CD4-positive, alpha-beta T cell treated with Interleukin-6 at 100 ng/mL for 8 hours (primary cell): ENCODE data around the gene COX4I2.

Source experiments
- DNase-seq: peaks from one replicate; pipeline ENCODE4 v3.0.0-alpha.2; 2020; ENCODE audit warnings: mixed read lengths, low spot score

Gene COX4I2

DNA sequence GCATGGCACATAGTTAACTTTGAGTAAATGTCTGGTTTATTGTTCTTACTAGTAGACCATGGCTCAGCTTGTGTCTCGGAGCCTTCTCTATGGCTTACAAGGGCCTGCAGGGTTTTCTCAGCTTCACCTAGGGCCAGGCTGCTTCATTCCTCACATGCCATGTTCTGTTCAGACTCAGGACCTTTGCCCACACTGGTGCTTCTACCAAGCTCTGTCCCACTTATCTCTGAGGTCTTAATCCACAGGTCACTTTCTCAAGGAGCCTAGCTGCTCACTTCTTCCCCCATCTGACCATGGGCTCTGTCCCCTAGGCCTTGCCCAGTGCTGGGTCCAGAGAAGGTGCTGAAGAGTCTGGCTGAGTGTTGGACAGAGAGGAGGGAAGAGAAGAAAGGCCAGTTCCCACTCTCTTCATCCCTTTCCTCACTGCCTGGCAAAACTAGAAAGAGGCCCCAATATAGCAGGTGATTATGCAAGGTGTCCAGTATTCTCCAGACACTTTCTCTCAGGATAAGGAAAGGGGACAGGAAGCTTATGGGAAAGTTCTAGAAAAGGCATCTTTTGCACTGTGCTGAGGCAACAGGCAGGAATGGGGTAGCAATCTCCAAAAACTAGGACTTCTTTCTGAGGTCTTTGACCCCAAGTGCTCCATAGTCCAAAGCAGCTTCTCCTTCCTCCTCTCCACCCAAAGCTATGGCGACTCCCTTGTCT lies 40.0 kb downstream of the COX4I2 start:
- no peak for DNase-seq

DNA sequence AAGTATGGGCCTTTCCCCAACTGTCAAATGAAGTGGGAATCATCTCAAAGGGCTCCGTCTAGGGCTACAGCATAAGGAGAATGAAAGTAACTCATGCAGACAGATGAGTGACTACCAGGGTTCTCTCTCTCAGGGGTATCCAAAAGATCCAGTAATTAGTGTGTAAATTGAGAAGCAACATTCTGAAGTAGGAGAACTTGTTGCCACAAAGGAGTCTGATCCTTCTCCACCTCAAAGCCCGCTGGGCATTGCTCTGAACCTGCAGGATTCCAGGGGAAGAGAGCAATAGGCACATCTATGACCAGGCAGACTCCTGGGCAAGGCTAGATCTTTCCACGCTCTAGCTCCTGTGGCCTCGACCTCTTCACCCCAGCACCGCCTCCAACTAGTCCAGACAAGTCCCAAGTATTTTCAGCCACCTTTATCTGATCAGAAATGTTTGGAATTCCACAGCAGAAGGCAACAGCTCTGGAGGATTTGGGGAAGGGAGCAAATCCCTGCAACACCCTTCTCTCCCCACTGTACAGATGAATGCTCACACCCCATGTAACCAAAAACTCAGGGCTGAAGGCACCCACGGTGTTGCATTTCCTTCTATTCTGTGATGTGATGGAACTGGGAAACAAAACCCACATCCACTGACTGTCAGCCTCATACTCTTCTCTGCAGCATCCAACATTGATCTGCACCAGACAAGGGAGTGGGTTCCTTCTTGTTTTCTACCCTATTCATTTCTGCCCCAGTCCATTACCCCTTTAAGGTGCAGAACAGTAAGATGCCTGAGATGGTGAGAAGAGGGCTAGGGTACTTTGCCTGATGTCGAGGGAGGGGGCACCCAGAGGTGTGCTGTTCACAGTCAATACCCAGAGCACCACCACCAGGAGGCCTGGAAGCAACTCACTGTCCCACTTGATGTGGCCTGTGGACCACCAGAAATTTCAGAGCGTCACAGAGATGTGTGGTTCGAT lies 41.0 kb downstream of the COX4I2 start:
- no peak for DNase-seq

DNA sequence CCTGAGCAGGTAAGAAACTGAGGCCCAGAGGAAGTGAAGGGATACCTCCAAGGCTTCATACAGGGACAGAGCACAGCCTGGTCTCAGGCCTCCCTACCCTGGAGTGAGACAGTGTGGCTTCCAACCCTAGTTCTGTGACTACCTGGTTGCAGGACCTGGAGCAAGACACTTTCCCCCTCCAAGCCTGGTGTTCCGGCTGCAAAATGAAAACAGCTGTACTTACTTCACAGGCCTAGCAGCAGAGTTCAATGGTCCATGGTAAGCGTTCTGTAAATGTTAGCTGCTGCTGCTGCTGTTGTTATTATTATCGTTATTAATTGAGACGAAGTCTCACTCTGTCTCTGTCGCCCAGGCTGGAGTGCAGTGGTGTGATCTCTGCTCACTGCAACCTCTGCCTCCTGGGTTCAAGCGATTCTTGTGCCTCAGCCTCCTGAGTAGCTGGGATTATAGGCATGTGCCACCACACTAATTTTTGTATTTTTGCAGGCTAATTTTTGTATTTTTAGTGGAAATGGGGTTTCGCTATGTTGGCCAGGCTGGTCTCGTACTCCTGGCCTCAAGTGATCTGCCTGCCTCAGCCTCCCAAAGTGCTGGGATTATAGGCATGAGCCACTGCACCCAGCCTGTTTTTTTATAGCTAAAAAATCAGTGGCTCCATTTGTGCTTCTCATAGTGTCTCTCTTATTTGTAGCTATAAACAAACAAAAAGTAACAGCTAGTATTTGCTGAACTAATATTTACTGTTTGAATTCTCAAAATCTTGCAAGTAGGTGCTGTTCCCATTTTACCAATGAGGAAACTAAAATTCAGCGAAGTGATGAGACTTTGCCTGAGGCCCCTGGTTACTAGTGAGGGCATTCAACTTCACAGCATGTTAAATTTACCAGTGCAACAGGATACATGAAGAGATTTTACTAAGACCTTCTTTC lies 41.9 kb downstream of the COX4I2 start:
- DNase-seq = no peak

DNA sequence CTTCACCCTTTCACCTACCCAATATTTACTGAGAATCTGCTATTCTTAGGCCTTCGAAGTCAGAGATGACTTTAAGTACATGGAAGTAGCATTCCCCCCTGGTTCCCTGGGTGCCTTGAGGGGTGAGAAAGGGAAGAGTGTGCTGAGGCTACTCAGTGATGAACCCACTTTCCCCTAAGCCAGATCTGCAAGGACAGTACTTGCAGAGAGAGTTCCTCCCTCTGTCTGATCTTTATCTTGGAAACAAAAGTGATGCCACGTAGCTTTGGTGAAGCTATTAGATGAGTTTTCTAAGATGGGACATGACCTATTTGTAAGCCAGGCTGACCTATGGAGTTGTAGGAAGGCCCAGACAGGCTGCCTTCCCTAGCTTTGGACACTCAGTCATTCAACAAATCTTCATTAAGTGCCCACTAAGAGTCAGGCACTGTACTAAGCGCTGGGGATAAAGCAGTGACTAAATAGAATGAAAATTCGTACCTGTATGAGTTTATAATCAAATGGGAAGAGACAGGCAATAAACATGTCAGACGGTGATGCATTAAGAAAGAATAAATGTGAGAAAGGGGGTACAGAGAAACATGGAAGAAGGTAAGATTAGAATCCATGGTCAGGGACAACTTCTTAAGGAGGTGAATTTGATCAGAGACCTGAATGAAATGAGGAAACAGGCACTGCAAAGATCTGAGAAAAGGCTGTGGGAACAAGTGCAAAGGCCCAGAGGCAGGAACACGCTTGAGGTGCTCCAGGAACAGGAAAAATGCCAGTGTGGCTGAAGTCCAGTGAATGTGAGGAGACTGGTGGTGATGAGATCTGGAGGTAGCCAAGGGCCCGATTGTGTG lies 42.8 kb downstream of the COX4I2 start:
- DNase-seq = no peak

DNA sequence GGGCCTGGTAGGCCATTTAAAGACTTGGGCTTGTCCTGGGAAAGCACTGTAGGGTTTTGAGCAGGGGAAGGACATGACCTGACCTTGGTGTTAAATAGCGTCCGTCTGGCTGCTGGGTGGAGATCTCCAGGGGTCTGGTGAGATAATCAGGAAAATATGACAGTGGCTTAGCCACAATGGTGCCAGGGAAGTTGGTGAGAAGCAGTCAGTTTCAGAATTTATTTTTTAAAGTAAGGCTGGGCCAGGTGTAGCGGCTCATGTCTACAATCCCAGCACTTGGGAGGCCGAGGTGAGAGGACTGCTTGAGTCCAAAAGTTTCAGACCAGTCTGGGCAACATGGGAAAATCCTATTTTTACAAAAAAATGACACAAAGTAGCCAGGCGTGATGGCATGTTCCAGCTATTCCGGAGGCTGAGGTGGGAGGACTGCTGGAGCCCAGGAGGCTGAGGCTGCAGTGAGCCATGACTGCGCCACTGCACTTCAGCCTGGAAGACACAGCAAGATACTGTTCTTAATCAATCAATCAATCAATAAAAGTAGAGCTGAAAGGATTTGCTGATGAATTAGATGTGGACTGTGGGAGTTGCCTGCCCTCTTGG lies 43.5 kb downstream of the COX4I2 start:
- no peak for DNase-seq

DNA sequence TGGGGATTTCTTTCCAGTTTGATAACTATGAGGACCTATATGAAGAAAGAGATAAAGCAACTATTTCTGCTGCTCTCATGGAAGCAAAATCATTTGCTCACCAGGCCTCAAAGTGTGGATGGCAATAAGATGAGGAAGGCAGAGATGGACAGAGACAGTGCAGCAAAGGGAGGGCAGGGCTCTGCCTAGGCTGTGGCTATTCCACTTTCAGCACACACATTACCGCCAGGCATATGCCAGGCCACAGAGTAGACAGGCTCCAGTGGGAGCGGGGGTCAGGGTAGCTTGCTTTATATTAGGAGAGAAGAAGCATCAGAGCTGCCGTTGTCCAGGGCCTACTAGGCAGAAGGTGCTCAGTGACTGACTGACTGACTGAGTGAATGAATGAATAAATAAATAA lies 44.1 kb downstream of the COX4I2 start:
- no peak for DNase-seq

DNA sequence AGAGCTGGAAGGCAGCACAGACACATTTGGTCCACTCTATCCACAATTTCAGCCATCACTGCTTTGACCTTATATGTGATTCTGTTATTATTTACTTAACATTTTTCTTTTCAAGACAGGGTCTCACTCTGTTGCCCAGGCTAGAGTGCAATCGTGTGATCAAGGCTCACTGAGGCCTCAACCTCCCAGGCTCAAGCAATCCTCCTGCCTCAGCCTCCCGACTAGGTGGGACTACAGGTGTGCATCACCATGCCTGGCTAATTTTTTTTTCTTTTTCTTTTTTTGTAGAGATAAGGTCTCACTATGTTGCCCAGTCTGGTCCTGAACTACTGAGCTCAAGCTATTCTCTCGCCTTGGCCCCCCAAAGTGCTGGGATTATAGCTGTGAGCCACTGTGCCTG lies 44.6 kb downstream of the COX4I2 start:
- no peak for DNase-seq

DNA sequence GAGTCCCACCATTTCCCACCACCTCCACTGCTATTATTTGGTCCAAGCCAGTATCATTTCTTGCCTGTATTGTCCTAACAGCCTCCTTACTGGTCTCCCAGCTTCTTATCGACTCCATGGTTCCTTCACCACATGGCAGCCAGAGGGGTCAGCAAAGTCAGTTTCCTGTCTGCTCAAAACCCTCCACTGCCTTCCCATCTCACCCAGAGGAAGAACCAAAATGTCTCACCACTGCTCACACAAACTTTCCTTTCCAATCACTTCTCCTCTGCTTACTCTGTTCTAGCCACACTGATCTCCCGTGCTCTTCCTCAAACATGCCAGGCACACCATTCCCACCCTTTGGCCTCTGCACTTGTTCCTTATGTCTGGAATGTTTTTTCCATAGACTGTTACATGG lies 45.2 kb downstream of the COX4I2 start:
- no peak for DNase-seq

DNA sequence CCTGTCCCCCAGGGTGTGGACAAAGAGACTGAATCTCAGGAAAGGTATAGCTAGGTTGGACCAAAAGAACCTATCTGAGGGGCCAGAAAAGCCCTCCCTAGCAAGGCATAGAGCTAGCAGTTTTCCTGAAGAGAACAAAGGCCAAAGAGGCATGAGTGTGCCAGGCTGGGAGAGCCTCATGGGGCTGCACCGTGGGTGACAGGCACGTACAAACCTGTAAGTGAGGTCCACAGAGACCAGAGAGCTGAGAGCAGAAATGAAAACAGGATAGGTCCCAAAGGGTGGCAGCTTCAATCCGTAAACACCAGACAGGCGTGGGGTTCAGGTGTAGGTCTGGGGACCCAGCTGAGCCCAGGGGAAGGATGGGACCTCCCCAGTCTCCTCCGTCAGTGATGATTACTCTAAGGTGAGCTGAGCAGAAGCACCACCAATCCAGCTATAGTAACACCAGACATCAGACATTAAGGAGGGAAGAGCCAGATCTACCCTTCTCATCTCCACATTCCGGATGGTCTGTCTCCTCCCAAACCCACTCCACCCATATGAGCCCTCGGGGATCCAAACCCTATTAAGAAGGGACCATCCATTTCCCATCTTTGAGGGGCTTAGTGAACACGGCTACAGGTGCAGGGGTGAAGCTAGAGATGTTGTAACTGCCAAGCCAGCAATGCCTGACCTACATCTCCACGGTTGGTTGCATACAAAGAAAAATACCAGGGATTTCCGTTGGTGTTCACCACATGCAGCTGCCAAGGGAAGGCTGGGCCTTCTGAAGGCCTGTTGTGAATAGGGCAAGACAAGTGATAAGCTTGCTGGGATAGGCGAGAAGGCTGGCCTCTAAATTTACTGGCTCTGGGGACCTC lies 46.7 kb downstream of the COX4I2 start:
- peak; percentile 22 for DNase-seq

DNA sequence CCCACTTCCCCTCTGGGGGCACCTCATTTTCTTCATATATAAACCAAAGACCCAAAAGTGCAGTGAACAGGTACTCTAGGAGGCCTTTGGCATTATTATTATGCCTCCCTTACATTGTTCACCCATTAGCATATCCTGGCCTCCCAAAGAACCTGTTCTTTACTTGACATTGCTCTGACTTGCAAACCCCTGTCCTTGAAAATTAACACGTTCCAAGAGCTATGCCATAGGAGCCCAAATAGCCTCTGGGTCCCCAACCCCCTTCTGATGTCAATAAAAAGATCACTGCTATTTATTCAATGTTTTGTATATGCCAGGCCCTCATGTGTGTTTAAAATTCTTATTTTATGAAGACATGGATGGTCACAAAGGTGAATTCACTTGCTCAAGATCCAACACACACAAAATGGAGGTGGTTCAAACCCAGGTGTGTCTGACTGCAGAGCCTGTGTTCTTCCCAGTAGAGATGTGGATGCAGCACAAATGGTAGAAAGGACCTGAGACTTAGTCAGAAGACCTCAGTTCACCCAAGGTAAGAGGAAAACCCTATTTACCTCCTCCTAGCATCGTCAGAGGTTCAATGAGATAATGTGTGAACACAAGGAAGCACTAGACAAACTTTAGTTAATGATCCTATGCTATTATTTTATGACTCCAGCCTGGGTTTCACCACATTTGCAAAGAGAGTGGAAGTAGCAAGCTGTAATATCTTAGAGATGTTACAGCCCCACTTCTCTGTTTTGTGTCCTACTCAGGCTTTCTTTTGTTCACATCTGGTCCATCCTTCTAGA lies 48.3 kb downstream of the COX4I2 start:
- DNase-seq = no peak

DNA sequence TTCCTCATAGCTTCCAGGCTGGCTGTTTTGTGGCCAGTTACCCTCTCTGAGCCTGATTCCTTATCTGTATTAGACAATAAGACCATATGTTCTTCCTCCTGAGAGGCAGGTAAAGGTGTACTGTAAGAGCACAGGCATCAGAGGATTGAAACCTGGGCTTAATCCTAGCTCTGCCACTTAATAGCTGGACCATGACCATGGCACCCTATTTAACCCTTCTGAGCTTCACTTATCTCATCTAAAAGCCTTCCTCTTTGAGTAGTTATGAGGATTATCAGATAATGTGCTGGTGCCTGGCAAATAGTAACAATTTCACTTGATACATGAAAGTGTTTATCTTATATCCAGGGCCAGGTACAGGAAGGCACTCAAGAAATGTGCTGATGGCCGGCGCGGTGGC lies 50.1 kb downstream of the COX4I2 start:
- no peak for DNase-seq

DNA sequence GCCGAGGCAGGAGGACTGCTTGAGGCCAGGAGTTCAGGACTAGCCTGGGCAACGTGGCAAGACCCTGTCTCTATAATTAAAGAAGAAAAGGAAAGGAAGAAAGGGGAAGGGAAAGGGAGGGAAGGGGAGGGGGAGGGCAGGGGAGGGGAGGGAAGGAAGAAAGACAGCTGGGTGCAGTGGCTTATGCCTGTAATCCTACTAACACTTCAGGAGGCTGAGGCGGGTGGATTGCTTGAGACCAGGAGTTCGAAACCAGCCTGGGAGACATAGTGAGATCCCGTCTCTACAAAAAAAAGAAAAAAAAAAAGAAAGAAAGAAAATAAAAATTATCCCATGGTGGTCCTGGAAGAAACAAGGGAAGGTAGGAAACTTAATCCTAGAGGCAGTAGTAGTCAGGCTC lies 51.4 kb downstream of the COX4I2 start:
- DNase-seq = no peak

DNA sequence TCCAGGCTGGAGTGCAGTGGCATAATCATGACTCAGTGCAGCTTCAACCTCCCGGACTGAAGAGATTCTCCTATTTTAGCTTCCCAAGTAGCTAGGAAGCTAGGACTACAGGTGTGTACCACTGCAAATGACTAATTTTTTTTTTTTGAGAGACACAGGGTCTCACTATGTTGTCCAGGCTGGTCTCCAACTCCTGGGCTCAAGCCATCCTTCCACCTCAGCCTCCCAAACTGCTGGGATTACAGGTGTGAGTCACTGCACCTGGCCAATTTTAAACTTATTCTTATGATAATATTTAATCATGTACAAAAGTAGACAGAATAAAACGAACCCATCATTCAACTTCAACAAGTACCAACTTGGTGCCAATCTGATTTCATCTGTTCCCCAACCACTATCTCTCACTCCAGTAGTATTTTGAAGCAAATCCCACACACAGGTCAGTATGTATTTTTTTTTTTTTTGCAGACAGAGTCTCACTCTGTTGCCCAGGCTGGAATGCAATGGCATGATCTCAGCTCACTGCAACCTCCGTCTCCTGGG lies 52.5 kb downstream of the COX4I2 start:
- DNase-seq = no peak

DNA sequence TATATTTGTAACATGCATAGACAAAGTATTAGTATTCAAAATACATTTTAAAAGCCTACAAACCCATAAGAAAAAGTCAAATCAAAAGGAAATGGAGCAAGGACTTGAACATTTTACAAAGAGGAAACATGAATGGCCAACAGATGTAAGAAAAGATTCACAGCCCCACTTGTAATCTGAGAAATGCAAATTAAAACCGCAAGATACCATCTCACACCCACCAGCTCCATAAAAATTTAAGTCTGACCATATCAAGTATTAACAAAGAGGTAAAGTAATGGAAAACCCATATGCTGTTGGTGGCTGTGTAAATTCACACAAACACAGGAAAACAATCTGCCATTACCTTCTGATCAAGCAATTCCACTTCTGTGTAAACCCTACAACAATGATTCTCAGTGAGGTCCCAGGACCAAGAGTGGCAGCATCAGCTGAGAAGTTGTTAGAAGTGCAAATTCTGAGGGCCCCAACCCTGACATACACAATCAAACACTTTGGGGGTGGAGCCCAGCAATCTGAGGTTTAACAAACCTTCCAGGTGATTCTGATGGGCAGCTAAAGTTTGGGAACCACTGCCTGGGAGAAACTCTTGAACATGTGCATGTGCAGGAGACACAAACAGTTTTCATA lies 54.0 kb downstream of the COX4I2 start:
- no peak for DNase-seq

DNA sequence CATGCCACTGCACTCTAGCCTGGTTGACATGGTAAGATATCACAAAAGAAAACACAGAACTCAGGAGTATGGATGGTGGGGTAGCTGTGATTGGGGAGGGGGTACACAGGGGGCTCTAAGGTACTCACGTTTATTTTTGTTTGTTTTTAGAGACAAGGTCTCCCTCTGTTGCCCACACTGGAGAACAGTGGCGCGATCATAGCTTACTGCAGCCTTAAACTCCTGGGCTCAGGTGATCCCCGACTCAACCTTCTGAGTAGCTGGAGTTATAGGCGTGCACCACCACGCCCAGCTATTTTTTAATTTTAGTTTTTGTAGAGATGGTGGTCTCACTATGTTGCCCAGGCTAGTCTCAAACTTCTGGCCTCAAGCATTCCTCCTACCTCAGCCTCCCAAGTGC lies 55.7 kb downstream of the COX4I2 start:
- DNase-seq = no peak

DNA sequence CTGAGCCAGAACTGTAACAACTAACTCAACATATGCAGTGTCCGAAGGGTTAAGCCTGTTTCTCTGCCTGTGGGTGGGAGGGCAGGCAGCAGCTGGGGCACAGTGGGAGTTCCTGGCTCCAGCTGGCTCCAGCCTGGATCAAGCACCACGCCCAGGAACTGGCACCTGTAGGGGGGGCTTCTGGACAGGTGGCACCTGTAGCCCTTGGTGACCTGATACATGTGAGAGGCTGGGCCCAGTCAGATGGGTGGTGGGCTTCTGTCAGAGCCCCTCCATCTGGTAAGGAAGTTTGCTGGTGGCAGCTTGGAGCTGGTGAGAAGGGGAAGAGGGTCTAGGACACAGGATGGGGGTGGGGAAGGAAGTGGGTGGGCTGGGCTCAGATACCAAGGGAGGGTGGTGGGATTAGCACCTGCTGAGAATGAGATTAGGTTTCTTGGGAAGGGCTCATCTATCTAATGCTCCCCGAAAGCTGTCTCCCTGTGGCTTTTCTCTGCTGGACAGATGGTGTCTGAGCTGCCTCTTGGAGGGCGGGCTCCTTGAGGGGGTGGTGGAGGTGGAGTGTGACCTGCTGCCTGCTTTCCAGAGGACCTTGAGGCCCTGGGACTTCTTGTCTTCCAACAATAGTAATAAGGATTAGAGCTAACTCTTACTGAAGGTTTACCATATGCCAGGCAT lies 56.4 kb downstream of the COX4I2 start:
- no peak for DNase-seq
